A673 (cell line): ENCODE data around the gene HS1BP3. TPM values are rescaled to one million over a fixed set of nuclear protein-coding genes. Genes with fewer than 3 reads are reported as not detected.
A peak's percentile ranks its signal among the peaks of the same experiment; 100 is the strongest.

Experiments
- BruUV-seq: library from RNA; stranded (reverse); fragments of 400-500 nt; replicated peaks from 2 replicates; lab custom pipeline; 2021; lab: Mats Ljungman, UMichigan
- CTCF ChIA-PET: fragments of 300-600 bp; sonication (Branson Sonifier 250); formaldehyde crosslinking; loops from one replicate; lab custom pipeline; 2022; ENCODE audit warnings: antibody characterized with exemption; lab: Charles Lee
- POLR2A ChIA-PET: fragments of 300-600 bp; sonication (Branson Sonifier 250); formaldehyde crosslinking; loops from one replicate; lab custom pipeline; 2022; ENCODE audit warnings: antibody characterized with exemption; ENCODE audit not compliant: low non-redundant PET; lab: Charles Lee
- DNase-seq: peaks from one replicate; pipeline ENCODE4 v3.0.0-alpha.2; 2015; ENCODE audit warnings: low spot score
- H3K27ac ChIP-seq: fragments of 200-600 bp; sonication (generic); 2 replicates; pipeline ENCODE4 v1.5.1; 2016; ENCODE audit warnings: mixed run types, low read depth, mild to moderate bottlenecking, mixed read lengths, antibody characterized with exemption, low read length; ENCODE audit not compliant: poor library complexity, severe bottlenecking
- H3K27me3 ChIP-seq: fragments of 200-600 bp; sonication (generic); replicated peaks from 2 replicates; pipeline ENCODE4 v1.6.1; 2017; ENCODE audit warnings: mixed run types, low read depth, mild to moderate bottlenecking, mixed read lengths, antibody characterized with exemption, low read length; ENCODE audit not compliant: insufficient read depth, poor library complexity
- H3K36me3 ChIP-seq: fragments of 200-600 bp; sonication (generic); 2 replicates; pipeline ENCODE4 v1.6.1; 2016; ENCODE audit warnings: mixed run types, mild to moderate bottlenecking, mixed read lengths, antibody characterized with exemption, low read length; ENCODE audit not compliant: insufficient read depth, poor library complexity, severe bottlenecking
- H3K4me1 ChIP-seq: fragments of 200-600 bp; sonication (generic); 2 replicates; pipeline ENCODE4 v1.6.1; 2017; ENCODE audit warnings: mixed run types, mild to moderate bottlenecking, mixed read lengths, antibody characterized with exemption, low read length; ENCODE audit not compliant: insufficient read depth, poor library complexity, severe bottlenecking
- H3K4me3 ChIP-seq: fragments of 200-600 bp; sonication (generic); 2 replicates; pipeline ENCODE4 v1.5.1; 2016; ENCODE audit warnings: low read depth, mixed run types, mild to moderate bottlenecking, mixed read lengths, low read length; ENCODE audit not compliant: poor library complexity, severe bottlenecking
- H3K9me3 ChIP-seq: fragments of 200-600 bp; sonication (generic); 2 replicates; pipeline ENCODE4 v1.6.1; 2016; ENCODE audit warnings: mixed run types, low read depth, mild to moderate bottlenecking, mixed read lengths, antibody characterized with exemption, low read length; ENCODE audit not compliant: poor library complexity, severe bottlenecking
- CTCF ChIP-seq: fragments of 300-800, 200-600 bp; sonication (generic); conservative IDR thresholded peaks from 2 replicates; pipeline ENCODE4 v1.5.1; 2017; ENCODE audit warnings: low read depth, mild to moderate bottlenecking, antibody characterized with exemption, low read length, moderate library complexity, mixed read lengths
- EZH2 ChIP-seq: fragments of 200-600 bp; sonication (generic); IDR thresholded peaks from 2 replicates; pipeline ENCODE4 v1.6.1; 2017; ENCODE audit warnings: borderline replicate concordance, low read depth, mild to moderate bottlenecking, mixed read lengths, antibody characterized with exemption, low read length; ENCODE audit not compliant: poor library complexity, severe bottlenecking
- intact Hi-C: fragments of 100-400 bp; cut with micrococcal nuclease; formaldehyde crosslinking; loops from one replicate; pipeline ENCODE4 v1.10.0; 2022; ENCODE audit not compliant: unreplicated experiment
- total RNA-seq: library from RNA; stranded (reverse); gene quantifications from 2 replicates; pipeline ENCODE4 v1.2.3, GENCODE V29; 2021

The HS1BP3 gene
- total RNA-seq, 1 experiment from 2014 or later, result 12.6 TPM

GRCh38 chr2:20602803-20603202, 48.1 kb downstream of the HS1BP3 start:
- no peaks in the 10 kb centered on the region for H3K36me3 ChIP-seq
- ChIA-PET POLR2A (no interaction called here), CTCF (no interaction called here)
- no TSS peak for BruUV-seq
- no peak for TF ChIP-seq CTCF
- TF ChIP-seq EZH2, result no peak
- intact Hi-C loops, result no loop called here
- no peak overlapping the region for H3K27ac ChIP-seq
- H3K4me3 ChIP-seq, result no peak overlapping the region
- H3K27me3 ChIP-seq, result no peaks in the 10 kb centered on the region
- H3K9me3 ChIP-seq, result peaks cover 6% of the 10 kb centered on the region
- no peak for DNase-seq
- peaks cover 3% of the 10 kb centered on the region for H3K4me1 ChIP-seq

GRCh38 chr2:20600756-20601325, 50.1 kb downstream of the HS1BP3 start:
- POLR2A ChIA-PET, result no interaction called here
- H3K36me3 ChIP-seq, result no peaks in the 10 kb centered on the region
- intact Hi-C loops, result no loop called here
- no peak for DNase-seq
- peaks cover 3% of the 10 kb centered on the region for H3K4me1 ChIP-seq
- BruUV-seq, result no TSS peak
- CTCF ChIA-PET, result no interaction called here
- TF ChIP-seq EZH2 (no peak), CTCF (peak; percentile 54)
- H3K27me3 ChIP-seq, result no peaks in the 10 kb centered on the region
- no peak overlapping the region for H3K27ac ChIP-seq
- H3K9me3 ChIP-seq, result no peaks in the 10 kb centered on the region
- no peak overlapping the region for H3K4me3 ChIP-seq

GRCh38 chr2:20599861-20600461, 50.9 kb downstream of the HS1BP3 start:
- no peak overlapping the region for H3K4me3 ChIP-seq
- H3K27ac ChIP-seq, result no peak overlapping the region
- CTCF ChIA-PET, result interaction anchor here (0.6 kb wide), 1 partner anchor 51 kb away, joined by 3 read pairs; no protein-coding TSS in a partner anchor
- peaks cover 3% of the 10 kb centered on the region for H3K4me1 ChIP-seq
- no peaks in the 10 kb centered on the region for H3K9me3 ChIP-seq
- POLR2A ChIA-PET, result interaction anchor here (0.7 kb wide), 1 partner anchor 278 kb away, joined by 6 read pairs; no protein-coding TSS in a partner anchor
- no peak for DNase-seq
- intact Hi-C loops, result no loop called here
- no TSS peak for BruUV-seq
- no peaks in the 10 kb centered on the region for H3K27me3 ChIP-seq
- H3K36me3 ChIP-seq, result no peaks in the 10 kb centered on the region
- TF ChIP-seq EZH2 (no peak), CTCF (no peak)
